Measurements from ENCODE around the gene BSND.

BSND gene

DNA sequence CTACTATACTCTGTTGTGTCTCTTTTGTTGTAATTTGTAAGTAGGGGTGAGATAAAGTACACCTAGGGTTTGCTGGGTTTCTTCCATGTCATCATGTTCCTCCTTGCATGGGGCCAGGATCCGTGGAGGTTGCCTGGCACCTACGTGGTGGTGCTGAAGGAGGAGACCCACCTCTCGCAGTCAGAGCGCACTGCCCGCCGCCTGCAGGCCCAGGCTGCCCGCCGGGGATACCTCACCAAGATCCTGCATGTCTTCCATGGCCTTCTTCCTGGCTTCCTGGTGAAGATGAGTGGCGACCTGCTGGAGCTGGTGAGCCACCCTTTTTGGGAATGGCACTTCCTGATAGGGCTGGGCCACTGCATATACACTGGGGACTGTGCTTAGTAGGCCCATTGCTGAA lies 45.0 kb downstream of the BSND start:
- no peak overlapping the region for H3K4me3 Mint-ChIP-seq
- DNase-seq, result no peak
- no peaks in the 10 kb centered on the region for H3K9me3 Mint-ChIP-seq
- peaks cover 45% of the 10 kb centered on the region for H3K4me1 Mint-ChIP-seq
- H3K27me3 Mint-ChIP-seq (ENCODE audit: low read depth, poor library complexity), result peaks cover 34% of the 10 kb centered on the region
- H3K36me3 Mint-ChIP-seq (ENCODE audit: low read depth), result peaks cover 17% of the 10 kb centered on the region
- H3K27ac Mint-ChIP-seq, result no peak overlapping the region
- TF ChIP-seq, protein P1, sequence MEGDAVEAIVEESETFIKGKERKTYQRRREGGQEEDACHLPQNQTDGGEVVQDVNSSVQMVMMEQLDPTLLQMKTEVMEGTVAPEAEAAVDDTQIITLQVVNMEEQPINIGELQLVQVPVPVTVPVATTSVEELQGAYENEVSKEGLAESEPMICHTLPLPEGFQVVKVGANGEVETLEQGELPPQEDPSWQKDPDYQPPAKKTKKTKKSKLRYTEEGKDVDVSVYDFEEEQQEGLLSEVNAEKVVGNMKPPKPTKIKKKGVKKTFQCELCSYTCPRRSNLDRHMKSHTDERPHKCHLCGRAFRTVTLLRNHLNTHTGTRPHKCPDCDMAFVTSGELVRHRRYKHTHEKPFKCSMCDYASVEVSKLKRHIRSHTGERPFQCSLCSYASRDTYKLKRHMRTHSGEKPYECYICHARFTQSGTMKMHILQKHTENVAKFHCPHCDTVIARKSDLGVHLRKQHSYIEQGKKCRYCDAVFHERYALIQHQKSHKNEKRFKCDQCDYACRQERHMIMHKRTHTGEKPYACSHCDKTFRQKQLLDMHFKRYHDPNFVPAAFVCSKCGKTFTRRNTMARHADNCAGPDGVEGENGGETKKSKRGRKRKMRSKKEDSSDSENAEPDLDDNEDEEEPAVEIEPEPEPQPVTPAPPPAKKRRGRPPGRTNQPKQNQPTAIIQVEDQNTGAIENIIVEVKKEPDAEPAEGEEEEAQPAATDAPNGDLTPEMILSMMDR (IDR thresholded peaks at IDR 0.05), result no peak

DNA sequence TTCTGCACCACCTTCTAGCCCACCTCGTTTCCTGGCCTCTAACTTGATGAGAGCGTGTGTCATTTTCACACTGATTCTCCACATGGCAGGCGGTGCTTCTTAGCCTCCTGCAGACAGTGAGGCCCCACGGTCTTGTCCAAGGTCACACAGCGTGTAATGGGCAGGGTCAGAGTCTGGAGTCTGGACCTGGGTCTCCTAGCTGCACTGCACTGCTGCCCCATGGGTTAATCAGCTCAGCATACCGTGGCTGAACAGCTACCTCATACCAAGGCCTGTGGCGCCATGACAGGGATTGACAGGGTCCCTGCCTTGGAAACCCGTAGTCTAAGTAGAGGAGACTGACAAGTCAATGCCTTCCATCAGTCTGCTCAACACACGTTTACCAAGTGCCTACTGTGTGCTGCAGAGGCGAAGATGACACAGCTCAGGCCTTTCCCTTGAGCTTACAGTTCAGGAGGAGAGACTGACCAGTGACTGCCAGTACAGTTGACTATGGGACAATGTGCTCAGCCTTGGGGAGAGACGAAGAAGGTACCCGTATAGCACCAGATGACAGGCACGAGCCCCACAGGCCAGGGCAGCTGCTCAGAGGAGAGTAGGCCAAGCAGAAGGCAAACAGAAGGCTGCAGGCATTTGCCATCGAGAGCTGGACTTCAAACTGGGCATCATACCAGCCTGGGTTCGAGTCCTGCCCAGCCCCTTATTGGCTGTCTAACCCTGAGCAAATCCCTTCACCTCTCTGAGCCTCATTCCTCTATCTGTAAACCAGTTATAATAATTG lies 46.1 kb downstream of the BSND start:
- no peak for DNase-seq
- H3K36me3 Mint-ChIP-seq (ENCODE audit: low read depth), result peaks cover 17% of the 10 kb centered on the region
- H3K27me3 Mint-ChIP-seq (ENCODE audit: low read depth, poor library complexity), result peaks cover 23% of the 10 kb centered on the region
- H3K4me3 Mint-ChIP-seq, result no peak overlapping the region
- no peak overlapping the region for H3K27ac Mint-ChIP-seq
- peaks cover 41% of the 10 kb centered on the region for H3K4me1 Mint-ChIP-seq
- H3K9me3 Mint-ChIP-seq, result no peaks in the 10 kb centered on the region
- TF ChIP-seq, protein P1 (IDR thresholded peaks at IDR 0.05), result no peak

DNA sequence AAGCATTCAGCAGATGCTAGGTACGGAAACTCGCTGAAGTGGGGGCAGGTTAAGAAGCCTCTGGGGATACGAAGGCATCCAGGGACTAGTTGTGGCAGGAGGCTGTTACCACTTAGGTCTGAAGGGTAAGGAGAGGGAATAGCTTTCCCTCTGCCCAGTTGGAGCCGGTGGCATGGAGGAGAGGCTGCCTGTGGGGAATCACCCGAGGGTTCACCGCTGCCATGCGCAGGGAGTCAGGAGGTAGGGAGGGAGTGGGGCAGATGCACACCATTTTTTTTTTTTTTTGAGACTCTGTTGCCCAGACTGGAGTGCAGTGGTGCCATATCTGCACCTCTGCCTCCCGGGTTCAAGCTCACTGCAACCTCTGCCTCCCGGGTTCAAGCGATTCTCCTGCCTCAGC lies 46.7 kb downstream of the BSND start:
- Mint-ChIP-seq H3K4me3 (no peak overlapping the region), H3K4me1 (peaks cover 36% of the 10 kb centered on the region), H3K27me3 (ENCODE audit: low read depth, poor library complexity) (peaks cover 17% of the 10 kb centered on the region), H3K9me3 (no peaks in the 10 kb centered on the region), H3K36me3 (ENCODE audit: low read depth) (peaks cover 17% of the 10 kb centered on the region), H3K27ac (no peak overlapping the region)
- DNase-seq, result no peak
- TF ChIP-seq, protein P1 (IDR thresholded peaks at IDR 0.05), result no peak

DNA sequence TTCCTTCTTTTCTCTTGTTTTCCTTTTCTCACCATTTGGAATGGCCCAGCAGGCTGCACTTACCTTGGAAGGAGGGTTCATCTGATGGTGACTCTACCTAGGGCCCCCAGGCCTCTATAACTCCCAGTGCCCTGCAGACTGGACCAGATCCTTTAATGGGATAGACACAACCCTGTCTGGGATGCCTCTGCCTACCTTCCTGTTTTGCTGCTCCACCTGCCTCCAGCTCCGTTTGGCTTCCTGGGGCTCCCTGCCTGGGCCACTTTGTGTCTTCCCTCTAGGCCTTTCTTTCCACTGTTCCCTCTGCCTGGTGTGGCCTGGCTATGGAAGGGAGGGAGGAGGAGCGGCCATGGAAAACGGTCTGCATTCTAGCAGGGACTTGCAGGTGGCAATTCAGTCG lies 48.1 kb downstream of the BSND start:
- Mint-ChIP-seq H3K4me1 (peaks cover 35% of the 10 kb centered on the region), H3K27ac (no peak overlapping the region), H3K27me3 (ENCODE audit: low read depth, poor library complexity) (peaks cover 4% of the 10 kb centered on the region), H3K36me3 (ENCODE audit: low read depth) (peaks cover 12% of the 10 kb centered on the region), H3K4me3 (no peak overlapping the region), H3K9me3 (no peaks in the 10 kb centered on the region)
- no peak for DNase-seq
- TF ChIP-seq, protein P1 (IDR thresholded peaks at IDR 0.05), result no peak

DNA sequence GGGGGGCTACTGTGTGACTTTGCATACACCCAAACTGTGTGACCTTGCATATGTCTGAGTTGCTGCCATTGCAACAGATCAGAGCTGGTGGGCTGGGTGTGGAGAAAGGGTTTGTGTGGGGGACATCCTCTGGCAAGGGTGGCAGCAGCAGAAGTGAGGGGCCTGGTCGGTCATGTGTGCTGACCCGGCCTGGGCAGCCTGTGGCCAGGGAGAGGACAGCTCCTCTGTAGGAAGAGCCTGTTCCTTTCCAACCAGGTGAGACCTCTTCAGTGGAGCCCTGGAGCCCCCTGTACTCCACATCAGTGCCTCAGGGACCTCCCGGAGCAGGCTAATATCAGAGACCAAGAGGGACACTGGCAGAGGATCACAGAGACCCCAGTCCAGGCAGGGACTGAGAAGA lies 48.9 kb downstream of the BSND start:
- TF ChIP-seq, protein P1 (IDR thresholded peaks at IDR 0.05), result no peak
- Mint-ChIP-seq H3K4me3 (no peak overlapping the region), H3K27ac (no peak overlapping the region), H3K36me3 (ENCODE audit: low read depth) (peaks cover 8% of the 10 kb centered on the region), H3K9me3 (no peaks in the 10 kb centered on the region), H3K27me3 (ENCODE audit: low read depth, poor library complexity) (peaks cover 4% of the 10 kb centered on the region), H3K4me1 (peaks cover 31% of the 10 kb centered on the region)
- DNase-seq, result no peak

All from nephron progenitor cell (in vitro differentiated cells).